Activated B cell treated with CpG ODN at 0.5 μM for 24 hours (primary cell): Measurements from ENCODE around the gene PRLH. TPM values are rescaled to one million over a fixed set of nuclear protein-coding genes. Genes with fewer than 3 reads are reported as not detected.
A peak's percentile ranks its signal among the peaks of the same experiment; 100 is the strongest.

Experiments
- ATAC-seq: fragments of 200-7000 bp; cut with Tn5 transposase; one replicate; pipeline ENCODE4 v1.10.0; 2021; ENCODE audit warnings: low read depth, mild to moderate bottlenecking, moderate library complexity
- CTCF ChIA-PET: fragments of 350-600 bp; sonication (Branson Sonifier 250); formaldehyde crosslinking; loops from one replicate; lab custom pipeline; 2021; ENCODE audit warnings: antibody characterized with exemption; lab: Charles Lee
- POLR2A ChIA-PET: fragments of 350-600 bp; sonication (Branson Sonifier 250); formaldehyde crosslinking; loops from one replicate; lab custom pipeline; 2021; ENCODE audit warnings: antibody characterized with exemption; lab: Charles Lee
- DNase-seq: peaks from one replicate; pipeline ENCODE4 v3.0.0; 2022
- H3K27ac Mint-ChIP-seq: one replicate; pipeline ENCODE4 v1.8.0; 2020; ENCODE audit warnings: mixed read lengths
- H3K27me3 Mint-ChIP-seq: one replicate; pipeline ENCODE4 v1.8.0; 2021; ENCODE audit warnings: mixed read lengths
- H3K36me3 Mint-ChIP-seq: one replicate; pipeline ENCODE4 v1.8.0; 2021; ENCODE audit warnings: low read depth, mixed read lengths
- H3K4me1 Mint-ChIP-seq: one replicate; pipeline ENCODE4 v1.8.0; 2021; ENCODE audit warnings: mixed read lengths
- H3K4me3 Mint-ChIP-seq: one replicate; pipeline ENCODE4 v1.8.0; 2020; ENCODE audit warnings: mild to moderate bottlenecking, mixed read lengths
- H3K9me3 Mint-ChIP-seq: one replicate; pipeline ENCODE4 v1.8.0; 2020; ENCODE audit warnings: mixed read lengths
- intact Hi-C: fragments of 100-400 bp; cut with micrococcal nuclease; formaldehyde crosslinking; loops from one replicate; pipeline ENCODE4 v1.15.1; 2024
- total RNA-seq: library from RNA; stranded (reverse); gene quantifications from 2 replicates; pipeline ENCODE4 v1.2.3, GENCODE V29; 2022
- TF ChIP-seq, protein P1 (sequence below): fragments of 200-600 bp; IDR thresholded peaks from one replicate; pipeline ENCODE4 v1.8.0; 2022; ENCODE audit warnings: antibody characterized with exemption, mild to moderate bottlenecking

The PRLH gene
- total RNA-seq, 1 donor from 2014 or later: not detected

DNA sequence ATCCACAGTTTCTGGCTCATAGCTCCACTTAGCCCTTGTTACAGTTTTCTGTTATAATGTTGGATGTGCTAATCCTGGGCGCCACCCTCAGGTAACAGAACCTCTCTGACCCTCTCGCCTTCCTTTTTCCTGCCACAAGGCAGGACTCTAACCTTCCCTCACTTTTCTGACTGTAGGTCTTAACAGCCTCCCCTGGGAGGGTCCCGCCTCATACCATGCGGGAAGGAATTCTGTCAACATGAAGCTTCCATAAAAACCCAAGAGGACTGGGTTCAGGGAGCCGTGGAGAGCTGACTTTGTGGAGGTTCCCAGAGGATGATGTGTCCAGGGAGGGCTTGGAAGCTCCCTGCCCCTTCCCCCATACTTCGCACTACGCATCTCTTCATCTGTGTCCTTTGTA lies 36.0 kb downstream of the PRLH start:
- H3K27ac Mint-ChIP-seq: no peak overlapping the region
- TF ChIP-seq, protein P1, sequence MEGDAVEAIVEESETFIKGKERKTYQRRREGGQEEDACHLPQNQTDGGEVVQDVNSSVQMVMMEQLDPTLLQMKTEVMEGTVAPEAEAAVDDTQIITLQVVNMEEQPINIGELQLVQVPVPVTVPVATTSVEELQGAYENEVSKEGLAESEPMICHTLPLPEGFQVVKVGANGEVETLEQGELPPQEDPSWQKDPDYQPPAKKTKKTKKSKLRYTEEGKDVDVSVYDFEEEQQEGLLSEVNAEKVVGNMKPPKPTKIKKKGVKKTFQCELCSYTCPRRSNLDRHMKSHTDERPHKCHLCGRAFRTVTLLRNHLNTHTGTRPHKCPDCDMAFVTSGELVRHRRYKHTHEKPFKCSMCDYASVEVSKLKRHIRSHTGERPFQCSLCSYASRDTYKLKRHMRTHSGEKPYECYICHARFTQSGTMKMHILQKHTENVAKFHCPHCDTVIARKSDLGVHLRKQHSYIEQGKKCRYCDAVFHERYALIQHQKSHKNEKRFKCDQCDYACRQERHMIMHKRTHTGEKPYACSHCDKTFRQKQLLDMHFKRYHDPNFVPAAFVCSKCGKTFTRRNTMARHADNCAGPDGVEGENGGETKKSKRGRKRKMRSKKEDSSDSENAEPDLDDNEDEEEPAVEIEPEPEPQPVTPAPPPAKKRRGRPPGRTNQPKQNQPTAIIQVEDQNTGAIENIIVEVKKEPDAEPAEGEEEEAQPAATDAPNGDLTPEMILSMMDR: no peak
- H3K4me1 Mint-ChIP-seq: peaks cover 31% of the 10 kb centered on the region
- CTCF ChIA-PET: interaction anchor here (1.2 to 1.4 kb wide), 3 partner anchors 21 to 143 kb away, joined by 4 to 5 read pairs (median 5); no protein-coding TSS in a partner anchor
- H3K4me3 Mint-ChIP-seq: no peak overlapping the region
- ATAC-seq (no peak), DNase-seq (no peak)
- H3K36me3 Mint-ChIP-seq: no peaks in the 10 kb centered on the region
- intact Hi-C loops: loop anchor here (5.0 to 10.0 kb wide), 2 partner anchors 90 to 1058 kb away; no protein-coding TSS in a partner anchor
- no peaks in the 10 kb centered on the region for H3K9me3 Mint-ChIP-seq
- POLR2A ChIA-PET: interaction anchor here (1.4 kb wide), 1 partner anchor 29 kb away, joined by 3 read pairs; no protein-coding TSS in a partner anchor
- no peaks in the 10 kb centered on the region for H3K27me3 Mint-ChIP-seq

DNA sequence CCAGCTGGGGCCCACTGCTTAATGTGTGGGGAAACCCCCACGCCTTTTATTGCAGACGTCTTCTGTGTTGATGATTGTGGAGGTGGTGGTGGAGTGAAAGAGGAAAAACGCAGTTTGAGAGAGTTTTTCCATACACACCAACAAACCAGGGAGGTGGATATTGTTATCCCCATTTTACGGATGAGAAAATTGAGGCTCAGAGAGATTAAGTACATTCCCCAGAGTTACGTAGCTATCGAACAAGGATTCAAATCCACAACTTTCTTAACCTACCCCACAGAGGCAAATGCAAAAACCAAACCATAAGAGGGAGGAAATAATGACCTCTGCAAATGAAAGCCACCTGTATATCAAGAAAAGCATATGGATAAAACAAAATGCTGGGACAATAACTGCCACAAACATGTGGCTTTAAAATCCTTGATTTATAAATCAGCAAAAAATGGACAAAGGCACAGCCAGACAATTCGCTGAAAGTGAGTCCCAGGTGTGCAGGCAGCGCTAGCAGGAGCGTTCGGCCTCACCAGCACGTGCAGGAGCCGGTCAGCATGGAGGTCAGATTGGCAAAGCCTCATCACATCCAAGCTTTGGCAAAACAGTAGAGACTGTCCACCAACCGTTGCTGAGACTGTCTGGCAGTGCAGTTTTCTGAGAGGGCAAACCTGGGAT lies 36.8 kb downstream of the PRLH start:
- no peaks in the 10 kb centered on the region for H3K36me3 Mint-ChIP-seq
- no peaks in the 10 kb centered on the region for H3K9me3 Mint-ChIP-seq
- intact Hi-C loops: loop anchor here (1.0 to 10.0 kb wide), 3 partner anchors 70 to 1058 kb away; no protein-coding TSS in a partner anchor
- H3K27me3 Mint-ChIP-seq: peaks cover 2% of the 10 kb centered on the region
- H3K27ac Mint-ChIP-seq: peak overlapping the region; percentile 93
- TF ChIP-seq, protein P1: no peak
- CTCF ChIA-PET: interaction anchor here (1.2 to 1.4 kb wide), 4 partner anchors 21 to 142 kb away, joined by 4 to 5 read pairs (median 4); no protein-coding TSS in a partner anchor
- POLR2A ChIA-PET: interaction anchor here (0.8 kb wide), 1 partner anchor 128 kb away, joined by 3 read pairs; no protein-coding TSS in a partner anchor
- peak overlapping the region; percentile 75 for H3K4me3 Mint-ChIP-seq
- peaks cover 27% of the 10 kb centered on the region for H3K4me1 Mint-ChIP-seq
- DNase-seq (no peak), ATAC-seq (no peak)

DNA sequence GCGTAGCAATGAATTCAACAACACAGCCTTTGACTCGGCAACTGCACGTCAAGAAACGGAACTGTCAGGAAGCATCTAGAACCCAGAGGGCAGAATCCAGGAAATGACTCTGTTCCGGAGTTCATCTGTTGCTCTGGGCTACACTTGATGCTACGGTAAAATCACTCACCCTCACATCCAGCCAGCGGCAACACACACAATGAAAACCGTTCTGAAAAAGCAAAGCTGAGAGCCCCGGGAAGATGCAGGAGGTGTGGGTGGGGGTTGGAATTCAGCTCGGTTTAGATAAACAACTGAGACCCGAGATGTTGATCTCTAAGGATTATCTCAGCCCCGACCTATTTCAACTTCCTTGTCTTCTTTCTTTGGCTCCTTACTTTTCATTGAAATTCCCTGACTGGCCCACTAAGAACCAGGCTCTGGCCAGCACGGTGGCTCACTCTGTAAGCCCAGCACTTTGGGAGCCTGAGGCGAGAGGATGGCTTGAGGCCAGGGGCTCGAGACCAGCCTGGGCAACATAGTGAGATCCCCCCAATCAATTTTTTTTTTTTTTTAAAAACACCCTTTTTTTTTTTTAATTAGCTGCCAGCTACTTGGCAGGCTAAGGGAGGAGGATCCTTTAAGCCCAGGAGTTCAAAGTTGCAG lies 37.5 kb downstream of the PRLH start:
- H3K4me3 Mint-ChIP-seq: peak overlapping the region; percentile 75
- CTCF ChIA-PET: interaction anchor here (1.2 to 1.3 kb wide), 3 partner anchors 22 to 141 kb away, joined by 4 to 5 read pairs (median 4); no protein-coding TSS in a partner anchor
- TF ChIP-seq, protein P1: no peak
- ATAC-seq (peak; percentile 97), DNase-seq (peak; percentile 33)
- H3K9me3 Mint-ChIP-seq: no peaks in the 10 kb centered on the region
- POLR2A ChIA-PET: interaction anchor here (0.7 to 0.8 kb wide), 2 partner anchors 69 to 128 kb away, joined by 3 to 5 read pairs; no protein-coding TSS in a partner anchor
- H3K36me3 Mint-ChIP-seq: no peaks in the 10 kb centered on the region
- H3K27me3 Mint-ChIP-seq: peaks cover 2% of the 10 kb centered on the region
- peak overlapping the region; percentile 93 for H3K27ac Mint-ChIP-seq
- intact Hi-C loops: loop anchor here (1.0 to 10.0 kb wide), 3 partner anchors 69 to 1059 kb away; no protein-coding TSS in a partner anchor
- H3K4me1 Mint-ChIP-seq: peaks cover 27% of the 10 kb centered on the region

DNA sequence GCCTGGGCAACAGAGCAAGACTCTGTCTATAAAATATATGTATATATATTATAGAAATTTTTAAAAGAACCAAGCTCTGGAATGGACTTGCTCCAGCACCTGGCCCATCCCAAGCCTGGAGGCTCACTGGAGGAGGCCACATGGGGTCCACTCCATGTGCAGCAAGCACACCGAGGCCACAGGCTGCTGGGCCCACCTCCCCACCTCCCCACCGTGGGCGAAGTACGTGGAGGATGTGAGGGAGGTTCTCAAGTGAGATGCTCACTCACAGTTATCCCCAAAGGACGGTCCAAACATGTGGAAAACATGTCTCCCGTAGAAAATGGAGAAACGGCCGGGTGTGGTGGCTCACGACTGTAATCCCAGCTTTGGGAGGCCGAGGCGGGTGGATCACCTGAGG lies 38.0 kb downstream of the PRLH start:
- Mint-ChIP-seq H3K4me3 (no peak overlapping the region), H3K9me3 (no peaks in the 10 kb centered on the region), H3K36me3 (no peaks in the 10 kb centered on the region), H3K4me1 (peaks cover 27% of the 10 kb centered on the region), H3K27ac (peak overlapping the region; percentile 93), H3K27me3 (peaks cover 2% of the 10 kb centered on the region)
- CTCF ChIA-PET: interaction anchor here (1.3 kb wide), 2 partner anchors 32 to 141 kb away, joined by 3 to 4 read pairs; no protein-coding TSS in a partner anchor
- ATAC-seq (no peak), DNase-seq (no peak)
- TF ChIP-seq, protein P1: no peak
- POLR2A ChIA-PET: interaction anchor here (0.6 to 0.7 kb wide), 2 partner anchors 68 to 678 kb away, joined by 3 to 5 read pairs; no protein-coding TSS in a partner anchor
- intact Hi-C loops: loop anchor here (5.0 to 10.0 kb wide), 2 partner anchors 88 to 1060 kb away; no protein-coding TSS in a partner anchor
